Measurements from ENCODE around the gene PARP4.
"Not testable (repeated sequence)": the region's sequence is repeated elsewhere in the genome, so short reads cannot be mapped to it uniquely, and the experiment has no call there.

DNA sequence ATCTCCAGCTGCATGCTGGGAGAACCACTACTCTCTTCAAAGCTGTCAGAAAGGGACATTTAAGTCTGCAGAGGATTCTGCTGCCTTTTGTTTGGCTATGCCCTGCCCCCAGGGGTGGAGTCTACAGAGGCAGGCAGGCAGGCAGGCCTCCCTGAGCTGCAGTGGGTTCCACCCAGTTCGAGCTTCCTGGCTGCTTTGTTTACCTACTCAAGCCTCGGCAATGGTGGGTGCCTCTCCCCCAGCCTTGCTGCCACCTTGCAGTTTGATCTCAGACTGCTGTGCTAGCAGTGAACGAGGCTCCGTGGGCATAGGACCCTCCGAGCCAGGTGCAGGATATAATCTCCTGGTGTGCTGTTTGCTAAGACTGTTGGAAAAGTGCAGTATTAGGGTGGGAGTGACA is 41.3 kb upstream of the PARP4 start:
- TF ChIP-seq, protein P1, sequence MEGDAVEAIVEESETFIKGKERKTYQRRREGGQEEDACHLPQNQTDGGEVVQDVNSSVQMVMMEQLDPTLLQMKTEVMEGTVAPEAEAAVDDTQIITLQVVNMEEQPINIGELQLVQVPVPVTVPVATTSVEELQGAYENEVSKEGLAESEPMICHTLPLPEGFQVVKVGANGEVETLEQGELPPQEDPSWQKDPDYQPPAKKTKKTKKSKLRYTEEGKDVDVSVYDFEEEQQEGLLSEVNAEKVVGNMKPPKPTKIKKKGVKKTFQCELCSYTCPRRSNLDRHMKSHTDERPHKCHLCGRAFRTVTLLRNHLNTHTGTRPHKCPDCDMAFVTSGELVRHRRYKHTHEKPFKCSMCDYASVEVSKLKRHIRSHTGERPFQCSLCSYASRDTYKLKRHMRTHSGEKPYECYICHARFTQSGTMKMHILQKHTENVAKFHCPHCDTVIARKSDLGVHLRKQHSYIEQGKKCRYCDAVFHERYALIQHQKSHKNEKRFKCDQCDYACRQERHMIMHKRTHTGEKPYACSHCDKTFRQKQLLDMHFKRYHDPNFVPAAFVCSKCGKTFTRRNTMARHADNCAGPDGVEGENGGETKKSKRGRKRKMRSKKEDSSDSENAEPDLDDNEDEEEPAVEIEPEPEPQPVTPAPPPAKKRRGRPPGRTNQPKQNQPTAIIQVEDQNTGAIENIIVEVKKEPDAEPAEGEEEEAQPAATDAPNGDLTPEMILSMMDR (IDR thresholded peaks at IDR 0.05; ENCODE audit: insufficient read depth, low read length, poor library complexity, severe bottlenecking): not testable (repeated sequence)
- not testable (repeated sequence) for TF ChIP-seq EZH2phosphoT487 (conservative IDR thresholded peaks at IDR 0.05; ENCODE audit: low read length)
